A673 (cell line): ENCODE data around the gene PCBP2.

ENCODE experiments used
- CTCF ChIP-seq: fragments of 300-800, 200-600 bp; sonication (generic); conservative IDR thresholded peaks from 2 replicates; pipeline ENCODE4 v1.5.1; 2017; ENCODE audit warnings: low read depth, mild to moderate bottlenecking, antibody characterized with exemption, low read length, moderate library complexity, mixed read lengths
- EZH2 ChIP-seq: fragments of 200-600 bp; sonication (generic); IDR thresholded peaks from 2 replicates; pipeline ENCODE4 v1.6.1; 2017; ENCODE audit warnings: borderline replicate concordance, low read depth, mild to moderate bottlenecking, mixed read lengths, antibody characterized with exemption, low read length; ENCODE audit not compliant: poor library complexity, severe bottlenecking

- TF ChIP-seq CTCF, result no peak
- no peak for TF ChIP-seq EZH2
These were observed 32.1 kb upstream of the PCBP2 start for GRCh38 chr12:53419756-53420155.
